GM21723 (cell line): ENCODE data around the gene PRKCZ.

Experiments used
- ATAC-seq: cut with Tn5 transposase; IDR thresholded peaks from one replicate; pipeline ENCODE4 v1.9.1; 2021; ENCODE audit warnings: mild to moderate bottlenecking, moderate library complexity; ENCODE audit not compliant: unreplicated experiment

PRKCZ gene

DNA sequence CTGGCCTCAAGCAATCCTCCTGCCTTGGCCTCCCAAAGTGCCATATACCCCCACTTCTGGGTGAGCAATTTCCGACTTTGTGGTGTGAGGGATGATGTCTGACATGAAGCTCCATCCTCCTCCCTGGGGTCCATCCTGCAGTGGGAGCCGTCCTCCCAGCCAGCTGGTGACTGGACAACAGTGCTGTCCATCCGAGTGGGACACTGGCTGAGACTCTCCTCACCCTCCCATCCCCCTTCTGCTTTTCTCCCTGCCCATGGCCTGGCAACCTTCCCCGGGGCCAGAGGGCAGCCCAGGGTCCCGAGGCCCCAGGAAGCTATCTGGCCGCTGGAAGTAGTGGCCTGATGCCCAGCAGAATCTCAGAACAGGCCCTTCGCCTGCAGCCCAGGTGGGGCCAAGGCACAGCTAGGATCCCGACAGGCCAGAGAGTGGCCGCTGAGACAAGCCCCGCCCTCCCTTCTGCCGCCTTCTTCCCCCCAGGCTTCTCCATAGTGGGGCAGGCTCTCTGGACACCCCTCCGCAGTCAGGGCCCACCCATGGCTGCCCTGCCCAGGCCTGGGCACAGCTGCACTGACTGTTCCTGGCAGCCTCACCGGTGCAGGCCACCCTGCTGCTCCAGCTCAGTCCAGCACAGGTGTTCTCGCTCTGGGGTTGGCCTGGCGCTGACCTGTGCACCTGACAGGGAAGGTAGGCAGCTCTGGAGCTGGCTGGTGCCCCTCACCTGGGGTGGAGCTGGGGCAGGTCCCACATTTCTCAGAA, 152.8 kb downstream of the PRKCZ start:
- no peak for ATAC-seq

DNA sequence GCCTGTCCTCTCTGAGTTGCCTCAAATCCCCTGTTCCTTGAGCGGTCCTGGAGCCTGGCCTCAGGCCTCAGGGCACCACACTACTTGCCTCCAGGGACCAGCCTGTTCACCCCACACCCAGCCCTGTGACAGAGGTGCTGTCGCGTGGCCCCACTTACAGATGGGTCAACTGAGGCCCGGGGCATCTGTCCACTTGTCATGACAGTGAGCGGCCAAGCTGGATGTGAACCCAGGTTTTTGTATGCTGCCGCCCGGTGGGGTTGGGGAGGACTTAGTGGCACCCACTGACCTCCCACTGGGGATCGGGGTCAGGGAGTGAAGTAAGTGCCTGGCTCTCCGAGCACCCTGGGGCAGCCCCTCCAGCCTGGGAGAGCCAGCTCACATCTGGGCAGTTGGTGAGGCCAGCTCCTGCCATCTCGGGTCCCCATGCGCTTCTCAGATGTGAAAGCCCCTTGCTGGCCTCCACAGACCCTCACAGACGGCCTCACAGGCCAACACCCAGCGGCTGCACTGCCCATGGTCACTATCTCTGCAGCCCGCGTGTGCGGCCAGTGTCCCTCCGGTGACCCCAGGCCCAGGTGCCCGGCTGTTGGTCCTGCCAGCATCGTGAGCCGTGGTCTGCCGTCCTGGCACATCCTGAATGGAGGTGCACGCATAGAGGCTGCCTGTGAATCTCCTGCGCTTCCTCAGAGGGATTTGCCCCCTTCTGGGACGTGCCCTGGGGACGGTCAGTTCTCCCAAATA, 153.6 kb downstream of the PRKCZ start:
- ATAC-seq = no peak

DNA sequence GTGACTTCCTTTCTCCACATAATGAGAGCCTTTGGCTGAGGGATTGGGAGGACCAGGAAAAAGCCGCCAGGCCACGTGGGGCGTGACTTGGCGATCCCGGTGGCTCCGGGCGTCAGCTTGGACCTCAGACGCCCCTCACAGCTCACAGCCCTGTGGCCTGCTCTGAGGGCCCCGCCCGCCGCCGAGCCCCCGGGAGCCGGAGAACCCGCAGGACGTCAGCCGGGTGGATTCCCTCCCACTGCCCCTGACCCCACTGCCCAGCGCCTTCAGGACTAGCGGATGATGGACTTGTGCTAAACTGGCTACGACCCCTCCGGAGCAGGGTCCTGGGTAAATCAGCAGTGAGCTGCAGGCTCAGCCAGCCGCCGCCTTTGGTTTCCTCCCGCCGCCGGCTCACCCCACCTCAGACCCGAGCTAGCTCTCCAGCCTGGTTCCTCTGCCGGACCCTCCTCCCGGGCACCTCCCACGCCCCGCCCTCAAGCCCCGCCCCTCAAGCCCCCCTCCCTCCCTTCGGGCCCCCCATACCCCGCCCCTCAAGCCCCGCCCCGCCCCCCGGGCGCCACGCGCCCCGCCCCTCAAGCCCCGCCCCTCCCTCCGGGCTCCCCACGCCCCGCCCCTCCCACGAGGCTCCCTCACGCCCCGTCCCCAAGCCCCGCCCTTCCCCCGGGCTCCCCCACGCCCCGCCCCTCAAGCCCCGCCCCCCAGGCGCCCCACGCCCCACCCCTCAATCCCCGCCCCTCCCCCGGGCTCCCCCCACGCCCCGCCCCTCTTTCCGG, 154.4 kb downstream of the PRKCZ start:
- ATAC-seq = no peak

DNA sequence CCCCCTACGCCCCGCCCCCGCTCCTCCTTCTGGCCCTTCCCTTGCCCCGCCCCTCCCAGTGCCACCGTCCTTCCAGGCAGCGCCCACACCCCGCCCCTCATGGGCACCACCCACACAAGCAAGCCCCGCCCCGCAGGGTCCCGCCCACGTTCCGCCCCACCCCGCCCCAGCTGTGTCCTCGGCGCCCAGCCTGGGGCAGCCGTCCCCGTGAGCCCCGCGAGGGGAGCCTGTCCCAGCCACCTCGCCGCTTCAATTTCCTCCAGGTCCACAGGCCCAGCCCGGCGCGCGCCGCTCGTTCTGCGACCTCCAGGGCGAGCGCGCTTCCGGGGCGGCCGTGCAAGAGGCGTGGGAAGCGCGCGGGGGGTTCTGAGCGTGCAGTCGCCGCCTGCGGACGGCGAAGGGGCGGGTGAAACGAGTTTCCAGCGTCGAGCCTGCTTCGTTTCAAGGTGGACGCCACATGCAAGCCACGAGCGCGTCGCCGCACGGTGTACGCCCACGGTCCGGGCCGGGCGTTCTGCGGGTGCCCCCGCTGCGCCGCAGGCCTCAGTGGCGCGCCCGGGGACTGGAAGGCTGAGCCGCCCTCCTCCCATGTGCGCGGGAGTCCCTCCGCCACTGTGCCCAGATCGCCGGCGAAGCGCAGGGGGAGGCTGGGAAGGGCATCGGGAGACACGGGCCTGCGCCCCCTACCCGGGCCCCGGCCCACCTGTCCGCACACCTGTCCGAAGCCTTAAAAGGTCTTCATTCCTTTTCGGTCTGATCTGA, 155.2 kb downstream of the PRKCZ start:
- ATAC-seq = peak; percentile 50

- ATAC-seq = no peak
Measured at GRCh38 chr1:2206813-2207487, 156.7 kb downstream of the PRKCZ start.

DNA sequence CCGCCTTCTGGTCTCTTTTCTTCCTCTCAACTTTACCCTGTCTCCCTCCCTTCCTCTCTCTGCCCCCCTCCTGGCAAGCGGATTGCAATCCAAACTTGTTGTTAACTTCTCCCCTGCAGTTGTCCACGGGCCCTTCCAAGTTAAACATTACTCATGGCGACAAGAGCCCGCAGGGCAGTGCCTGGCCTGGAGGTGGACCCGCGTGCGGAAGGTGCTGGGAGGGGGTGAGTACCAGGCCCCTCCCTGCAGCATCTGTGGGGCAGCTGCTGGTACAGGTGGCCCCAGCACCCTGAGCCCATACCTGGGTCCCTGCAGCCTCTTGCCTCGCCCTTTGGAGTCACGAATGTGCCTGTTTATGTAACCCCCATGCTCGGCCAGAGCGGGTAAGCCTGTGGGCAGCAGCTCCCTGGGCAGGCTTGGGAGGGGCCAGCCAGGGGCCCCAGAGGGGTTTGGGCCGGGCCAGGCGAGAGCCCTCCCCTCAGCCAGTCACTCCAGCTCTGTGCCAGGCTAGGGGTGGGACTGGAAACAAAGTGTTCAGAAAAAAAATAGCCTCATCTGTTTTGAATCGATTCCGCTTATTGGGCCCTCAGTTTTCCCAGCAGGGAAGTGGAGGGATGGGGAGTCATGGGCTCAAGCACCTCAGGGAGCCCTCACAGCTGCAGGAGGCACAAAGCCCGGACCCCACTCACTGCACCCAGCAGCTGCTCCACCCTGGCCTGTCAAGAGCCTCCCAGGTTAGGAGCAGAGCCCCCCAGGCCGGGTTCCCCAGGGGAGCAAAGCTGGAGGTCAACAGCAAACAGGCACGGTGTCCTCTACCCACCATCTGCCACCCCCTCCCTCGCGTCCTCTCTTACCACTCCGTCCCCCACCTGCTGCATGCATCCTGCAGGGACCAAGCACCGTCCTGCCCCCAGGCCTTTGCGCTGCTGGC, 158.4 kb downstream of the PRKCZ start:
- ATAC-seq = no peak

DNA sequence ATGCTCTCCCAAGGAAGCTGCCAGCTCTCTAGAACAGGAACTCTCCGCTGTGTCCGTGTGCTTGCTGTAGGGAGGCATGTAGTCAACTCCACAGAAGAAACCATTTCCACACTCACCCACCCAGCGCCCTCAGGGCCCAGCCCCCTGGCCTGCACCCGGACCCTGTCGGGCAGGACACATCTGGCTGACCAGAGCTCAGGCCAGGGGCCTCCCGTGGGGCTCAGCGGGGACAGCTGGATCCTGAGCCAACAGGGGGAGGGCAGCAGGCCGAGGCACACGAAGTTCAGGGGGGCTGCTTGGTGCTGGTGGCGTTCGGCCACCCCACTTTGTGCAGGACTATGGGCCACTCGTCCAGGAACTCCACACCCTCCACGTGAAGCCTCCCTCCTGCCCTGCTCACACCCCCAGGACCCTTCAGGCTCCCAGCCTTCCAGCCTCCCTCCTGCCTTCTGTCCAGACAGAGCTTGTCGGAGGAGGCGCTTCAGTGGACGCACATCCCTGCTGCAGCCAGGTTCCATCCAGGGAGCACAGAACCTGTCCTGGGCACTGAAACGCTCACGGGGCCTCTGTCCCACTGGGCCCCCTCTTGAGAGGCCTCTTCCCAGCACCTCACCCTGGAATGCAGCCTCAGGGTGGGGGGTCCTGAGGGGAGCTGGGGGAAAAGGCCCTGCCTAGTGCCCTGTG, 159.3 kb downstream of the PRKCZ start:
- no peak for ATAC-seq

- no peak for ATAC-seq
Measured at GRCh38 chr1:2210084-2210653, 160.0 kb downstream of the PRKCZ start.

DNA sequence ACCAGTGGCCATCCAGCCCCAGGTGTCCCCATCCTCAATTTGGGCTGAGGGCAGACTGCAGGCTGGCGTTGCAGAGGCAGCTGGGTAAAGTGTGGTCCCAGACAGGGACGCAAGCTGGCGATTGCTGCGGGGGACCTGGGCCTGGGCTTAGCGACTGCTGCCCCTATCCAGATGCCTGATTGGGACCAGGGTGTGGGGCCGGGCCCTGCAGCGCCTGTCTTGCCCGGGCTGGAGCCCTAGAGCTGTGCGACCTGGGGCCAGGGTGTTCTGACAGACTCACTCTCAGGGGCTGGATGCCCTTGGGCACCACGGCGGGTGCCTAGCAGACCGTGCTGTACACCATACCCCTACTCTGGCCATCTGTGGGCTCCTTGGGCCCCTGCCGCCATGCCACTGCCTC, 160.6 kb downstream of the PRKCZ start:
- ATAC-seq = no peak

- no peak for ATAC-seq
Measured at GRCh38 chr1:2212274-2212531, 162.0 kb downstream of the PRKCZ start.

GRCh38 chr1:2212532-2213491, 162.6 kb downstream of the PRKCZ start:
- ATAC-seq = no peak

DNA sequence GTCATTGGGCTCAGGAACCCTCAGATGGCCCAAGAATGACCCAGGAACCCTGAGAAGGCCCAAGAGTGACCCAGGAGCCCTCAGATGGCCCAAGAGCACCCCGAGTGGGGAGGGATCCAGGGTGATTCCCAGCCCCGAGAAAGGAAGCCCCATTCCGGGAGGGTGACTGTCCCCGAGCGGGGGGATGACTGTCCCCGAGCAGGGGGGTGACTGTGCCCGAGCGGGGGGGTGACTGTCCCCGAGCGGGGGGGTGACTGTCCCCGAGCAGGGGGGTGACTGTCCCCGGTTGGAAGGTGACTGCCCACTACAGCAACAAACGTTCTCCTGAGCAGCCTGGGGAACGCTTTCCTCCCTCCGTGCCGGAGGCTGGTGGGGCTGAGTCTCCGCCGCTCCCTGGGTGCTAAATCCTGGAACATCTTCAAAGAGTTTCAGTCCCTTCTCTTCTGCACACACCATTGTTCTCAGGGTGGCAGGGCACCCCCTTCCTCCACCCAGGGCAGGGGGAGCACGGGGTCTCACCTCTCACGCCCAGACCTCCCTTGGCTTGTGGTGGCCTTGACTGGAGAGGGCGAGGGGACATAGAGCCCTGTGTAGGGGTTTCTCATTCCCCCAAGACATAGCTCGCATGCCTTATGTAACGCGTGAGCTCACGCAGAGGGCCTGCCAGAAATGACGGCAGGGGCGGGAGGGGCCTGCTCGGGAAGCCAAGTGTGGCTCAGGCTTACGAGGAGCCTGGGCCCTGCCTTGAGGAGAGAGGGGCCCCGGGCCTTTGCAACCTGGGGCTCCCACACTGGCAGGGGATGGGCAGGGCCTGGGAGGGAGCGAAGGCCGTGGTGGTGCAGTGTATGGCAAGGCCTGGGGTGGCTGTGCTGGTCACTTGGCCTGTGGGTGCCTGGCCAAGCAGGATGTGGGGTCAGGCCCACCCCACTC, 163.6 kb downstream of the PRKCZ start:
- ATAC-seq = no peak

DNA sequence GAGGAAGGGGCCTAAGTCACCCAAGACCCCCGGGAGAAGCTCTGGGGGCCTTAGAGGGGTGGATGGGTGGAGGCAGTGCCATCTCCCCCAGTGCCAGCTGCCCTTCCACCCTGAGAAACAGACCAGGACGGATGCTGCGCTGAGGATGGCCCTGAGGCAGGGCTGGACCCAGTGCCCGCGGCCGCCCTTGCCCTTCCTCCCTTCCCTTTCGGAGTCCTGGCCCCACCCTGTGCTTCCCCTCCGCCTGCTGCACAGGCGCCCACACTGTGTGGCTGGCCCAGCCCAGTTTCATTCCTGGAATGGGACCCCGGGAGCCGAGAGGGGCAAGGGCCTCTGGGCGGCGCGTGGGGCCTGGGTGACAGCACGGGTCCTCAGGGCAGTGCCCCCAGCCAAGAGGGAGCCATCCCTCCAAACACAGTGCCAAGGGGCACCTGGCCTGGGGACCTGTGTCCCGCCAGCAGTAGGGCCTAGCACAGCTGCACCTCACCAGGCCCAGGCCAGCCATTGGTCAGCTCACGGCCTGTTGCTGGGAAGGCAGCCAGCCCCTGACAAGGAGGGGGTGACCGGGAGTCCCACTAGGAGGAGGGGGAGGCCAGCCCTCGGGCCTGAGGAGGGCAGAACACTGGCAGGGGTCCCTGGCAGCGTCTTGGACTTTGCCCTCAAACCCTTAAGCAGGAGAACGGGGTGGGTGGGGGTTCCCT, 164.5 kb downstream of the PRKCZ start:
- ATAC-seq = no peak

GRCh38 chr1:2215329-2215728, 165.1 kb downstream of the PRKCZ start:
- no peak for ATAC-seq

GRCh38 chr1:2215909-2216766, 165.9 kb downstream of the PRKCZ start:
- ATAC-seq = no peak
